ENCODE data around the gene HAVCR1.

The HAVCR1 gene

DNA sequence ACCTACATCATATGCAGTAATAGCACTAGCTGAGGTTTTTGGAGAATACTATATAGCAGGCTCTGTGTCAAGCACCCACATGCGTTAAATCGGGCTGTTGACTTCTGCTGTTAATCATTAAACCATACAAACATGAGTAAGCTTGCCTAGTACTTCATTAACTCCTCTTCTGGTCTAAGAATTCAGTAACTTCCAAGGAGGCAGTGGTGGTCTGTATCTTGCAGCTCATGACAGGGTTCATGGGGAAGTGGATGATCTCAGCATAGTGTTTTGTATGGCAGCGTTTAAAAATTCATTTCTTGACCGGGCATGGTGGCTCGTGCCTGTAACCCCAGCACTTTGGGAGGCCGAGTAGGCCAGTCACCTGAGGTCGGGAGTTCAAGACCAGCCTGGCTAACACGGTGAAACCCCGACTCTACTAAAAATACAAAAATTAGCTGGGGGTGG is at the start of gene HAVCR1:
TSS of gene HAVCR1 (minus strand) at position 24 of the 447 bp plus-strand sequence. CDS start 1,173 bp downstream, outside the sequence.
- H3K9me3 ChIP-seq (ENCODE audit: control insufficient read depth in 2 of 2, low read length in 2 of 2): no peaks in the 10 kb centered on the region
- no peaks in the 10 kb centered on the region for H3K36me3 ChIP-seq (ENCODE audit: control insufficient read depth in 2 of 2, insufficient read depth in 2 of 2, low read length in 2 of 2)
- H3K27me3 ChIP-seq (ENCODE audit: control insufficient read depth in 2 of 2, insufficient read depth in 2 of 2, low read length in 2 of 2): no peaks in the 10 kb centered on the region
- H3K4me3 ChIP-seq (ENCODE audit: low read length in 2 of 2): no peak within 1 kb of the TSS
- H3K27ac ChIP-seq (ENCODE audit: low read depth in 2 of 2, low read length in 2 of 2): peak within 1 kb of the TSS; percentile 3 to 78
- peak within 1 kb of the TSS in 1 of 2 donors; percentile 12 for H3K9ac ChIP-seq (ENCODE audit: low read depth in 1 of 2, low read length in 2 of 2)
- H3K4me1 ChIP-seq (ENCODE audit: control insufficient read depth in 2 of 2, insufficient read depth in 2 of 2, low read length in 2 of 2): peaks cover 2 to 23% of the 10 kb centered on the region in 2 donors

DNA sequence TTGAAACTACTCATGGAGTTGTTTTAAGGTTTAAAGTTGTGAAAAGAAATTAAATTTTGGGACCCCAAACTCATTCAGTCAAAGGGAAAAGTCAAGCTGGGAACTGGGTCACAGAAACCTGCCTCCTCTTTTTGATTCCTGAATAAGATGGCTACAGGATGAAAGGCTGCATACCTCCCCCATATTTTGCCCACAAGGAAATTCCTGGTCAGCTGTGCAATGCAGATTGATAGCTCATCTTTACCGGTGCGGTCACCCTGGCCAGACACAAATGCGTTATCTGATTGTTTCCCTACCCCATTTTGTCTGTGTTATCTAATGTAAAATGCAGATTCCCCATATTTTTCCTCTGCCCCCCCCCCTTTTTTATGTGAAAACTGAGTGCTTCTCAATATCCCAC is 48.6 kb upstream of the HAVCR1 start:
- Histone ChIP-seq H3K4me1 (ENCODE audit: control insufficient read depth in 2 of 2, insufficient read depth in 2 of 2, low read length in 2 of 2) (no peaks in the 10 kb centered on the region), H3K36me3 (ENCODE audit: control insufficient read depth in 2 of 2, insufficient read depth in 2 of 2, low read length in 2 of 2) (no peaks in the 10 kb centered on the region), H3K27me3 (ENCODE audit: control insufficient read depth in 2 of 2, insufficient read depth in 2 of 2, low read length in 2 of 2) (no peaks in the 10 kb centered on the region), H3K9me3 (ENCODE audit: control insufficient read depth in 2 of 2, low read length in 2 of 2) (no peaks in the 10 kb centered on the region), H3K4me3 (ENCODE audit: low read length in 2 of 2) (no peak overlapping the region), H3K27ac (ENCODE audit: low read depth in 2 of 2, low read length in 2 of 2) (peak overlapping the region in 1 of 2 donors; percentile 29), H3K9ac (ENCODE audit: low read depth in 1 of 2, low read length in 2 of 2) (no peak overlapping the region)

DNA sequence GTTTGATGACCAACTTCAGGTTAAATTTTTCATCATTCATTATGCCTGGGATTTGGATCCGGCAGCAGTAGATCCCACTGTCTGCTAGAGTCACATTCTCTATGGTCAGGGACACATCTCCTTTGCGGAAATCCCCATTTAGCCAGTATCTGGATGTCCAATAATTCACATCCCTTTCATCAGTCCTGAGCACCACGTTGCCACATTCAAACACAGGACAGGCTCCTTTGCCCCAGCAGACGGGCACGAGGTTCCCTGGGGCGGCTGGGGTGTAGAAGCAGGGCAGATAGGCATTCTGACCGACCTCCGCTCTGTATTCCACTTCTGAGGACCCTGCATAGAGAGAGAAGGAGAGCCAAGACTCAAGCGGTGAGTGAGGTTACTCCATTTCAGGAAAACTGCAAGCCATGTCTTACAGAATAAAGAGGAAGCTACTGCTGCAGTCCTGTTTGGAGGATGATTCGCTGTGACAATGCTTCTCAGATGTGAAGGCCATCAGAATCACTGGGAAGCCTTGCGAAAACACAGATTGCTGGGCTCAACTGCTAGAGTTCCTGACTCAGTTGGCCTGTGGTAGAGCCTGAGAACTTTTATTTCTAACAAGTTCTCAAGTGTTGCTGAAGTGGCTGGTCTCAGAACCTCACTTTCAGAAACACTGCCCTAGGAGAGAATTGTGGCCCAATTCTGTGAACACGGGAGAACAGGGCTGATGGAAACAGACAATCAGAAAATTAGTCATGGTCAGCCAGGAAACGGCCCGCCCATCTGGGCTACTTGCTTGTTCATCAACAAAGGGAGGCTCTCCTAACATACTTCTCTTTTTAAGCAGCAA is 47.9 kb upstream of the HAVCR1 start:
- Histone ChIP-seq H3K9ac (ENCODE audit: low read depth in 1 of 2, low read length in 2 of 2) (no peak overlapping the region), H3K27ac (ENCODE audit: low read depth in 2 of 2, low read length in 2 of 2) (peak overlapping the region in 1 of 2 donors; percentile 29)

DNA sequence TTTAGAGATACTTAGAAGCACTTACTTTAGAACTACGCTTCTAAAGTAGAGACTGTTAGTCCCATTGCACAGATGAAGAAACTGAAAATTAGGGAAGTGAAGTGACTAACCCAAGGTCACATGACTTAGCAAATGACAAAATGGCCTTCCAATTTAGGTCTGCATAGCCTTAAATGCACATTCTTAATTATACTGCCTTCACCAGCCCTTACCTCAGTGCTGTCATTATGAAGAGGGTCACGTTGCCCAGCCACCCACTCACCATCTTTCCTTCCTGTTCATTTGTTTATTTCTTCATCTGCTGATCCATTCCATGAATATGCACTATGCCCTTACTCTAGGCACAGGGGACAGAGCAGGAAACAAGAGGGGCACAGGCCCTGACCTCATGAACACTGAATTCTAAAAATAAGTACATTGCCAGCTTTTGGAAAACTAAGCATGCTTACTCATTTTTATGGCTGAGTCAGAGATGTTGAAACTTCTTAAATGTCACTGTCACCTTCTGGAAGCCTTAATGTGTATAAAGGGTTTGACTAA is 41.3 kb upstream of the HAVCR1 start:
- no peak overlapping the region for H3K4me3 ChIP-seq (ENCODE audit: low read length in 2 of 2)
- H3K9ac ChIP-seq (ENCODE audit: low read depth in 1 of 2, low read length in 2 of 2): no peak overlapping the region
- H3K27ac ChIP-seq (ENCODE audit: low read depth in 2 of 2, low read length in 2 of 2): no peak overlapping the region
- H3K36me3 ChIP-seq (ENCODE audit: control insufficient read depth in 2 of 2, insufficient read depth in 2 of 2, low read length in 2 of 2): no peaks in the 10 kb centered on the region
- no peaks in the 10 kb centered on the region for H3K9me3 ChIP-seq (ENCODE audit: control insufficient read depth in 2 of 2, low read length in 2 of 2)
- no peaks in the 10 kb centered on the region for H3K4me1 ChIP-seq (ENCODE audit: control insufficient read depth in 2 of 2, insufficient read depth in 2 of 2, low read length in 2 of 2)
- H3K27me3 ChIP-seq (ENCODE audit: control insufficient read depth in 2 of 2, insufficient read depth in 2 of 2, low read length in 2 of 2): no peaks in the 10 kb centered on the region

More for the DNA sequence above, 47.9 kb upstream of the HAVCR1 start:
- H3K9me3 ChIP-seq (ENCODE audit: control insufficient read depth in 2 of 2, low read length in 2 of 2): no peaks in the 10 kb centered on the region
- no peaks in the 10 kb centered on the region for H3K27me3 ChIP-seq (ENCODE audit: control insufficient read depth in 2 of 2, insufficient read depth in 2 of 2, low read length in 2 of 2)
- no peaks in the 10 kb centered on the region for H3K36me3 ChIP-seq (ENCODE audit: control insufficient read depth in 2 of 2, insufficient read depth in 2 of 2, low read length in 2 of 2)
- H3K4me3 ChIP-seq (ENCODE audit: low read length in 2 of 2): no peak overlapping the region
- H3K4me1 ChIP-seq (ENCODE audit: control insufficient read depth in 2 of 2, insufficient read depth in 2 of 2, low read length in 2 of 2): no peaks in the 10 kb centered on the region

DNA sequence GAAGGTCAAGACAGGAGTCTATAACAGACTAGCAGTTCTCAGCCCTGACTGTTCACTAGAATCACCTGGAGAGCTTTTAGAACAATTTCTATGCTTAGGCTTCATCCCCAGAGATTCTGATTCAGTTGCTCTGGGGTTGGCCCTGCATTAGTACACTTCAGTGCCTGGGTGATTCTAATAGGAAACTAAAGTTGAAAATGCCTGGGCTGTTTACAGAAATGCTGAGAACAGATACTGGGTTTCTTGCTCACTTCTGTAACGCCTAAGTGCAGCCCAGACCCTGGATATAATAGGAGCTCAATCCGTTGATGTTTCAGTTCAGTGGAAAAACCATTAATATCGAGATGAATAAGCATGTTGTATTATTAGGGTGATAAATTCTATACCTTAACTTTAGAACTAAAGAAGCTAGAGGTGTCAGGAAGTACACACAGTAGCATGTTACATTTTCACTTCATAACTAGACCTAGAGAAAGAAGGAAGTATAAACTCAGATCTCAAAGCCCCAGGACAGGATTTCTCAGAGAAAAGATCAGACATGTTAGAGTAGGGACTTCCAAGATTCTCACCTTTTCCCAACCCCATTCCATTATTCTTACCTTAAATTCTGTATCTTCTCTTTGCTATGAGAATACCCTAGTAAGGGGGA is 29.6 kb upstream of the HAVCR1 start:
- Histone ChIP-seq H3K9me3 (ENCODE audit: control insufficient read depth in 2 of 2, low read length in 2 of 2) (no peaks in the 10 kb centered on the region), H3K4me3 (ENCODE audit: low read length in 2 of 2) (no peak overlapping the region), H3K27ac (ENCODE audit: low read depth in 2 of 2, low read length in 2 of 2) (no peak overlapping the region), H3K4me1 (ENCODE audit: control insufficient read depth in 2 of 2, insufficient read depth in 2 of 2, low read length in 2 of 2) (no peaks in the 10 kb centered on the region), H3K9ac (ENCODE audit: low read depth in 1 of 2, low read length in 2 of 2) (no peak overlapping the region), H3K27me3 (ENCODE audit: control insufficient read depth in 2 of 2, insufficient read depth in 2 of 2, low read length in 2 of 2) (no peaks in the 10 kb centered on the region), H3K36me3 (ENCODE audit: control insufficient read depth in 2 of 2, insufficient read depth in 2 of 2, low read length in 2 of 2) (peaks cover 0 to 3% of the 10 kb centered on the region in 2 donors)

DNA sequence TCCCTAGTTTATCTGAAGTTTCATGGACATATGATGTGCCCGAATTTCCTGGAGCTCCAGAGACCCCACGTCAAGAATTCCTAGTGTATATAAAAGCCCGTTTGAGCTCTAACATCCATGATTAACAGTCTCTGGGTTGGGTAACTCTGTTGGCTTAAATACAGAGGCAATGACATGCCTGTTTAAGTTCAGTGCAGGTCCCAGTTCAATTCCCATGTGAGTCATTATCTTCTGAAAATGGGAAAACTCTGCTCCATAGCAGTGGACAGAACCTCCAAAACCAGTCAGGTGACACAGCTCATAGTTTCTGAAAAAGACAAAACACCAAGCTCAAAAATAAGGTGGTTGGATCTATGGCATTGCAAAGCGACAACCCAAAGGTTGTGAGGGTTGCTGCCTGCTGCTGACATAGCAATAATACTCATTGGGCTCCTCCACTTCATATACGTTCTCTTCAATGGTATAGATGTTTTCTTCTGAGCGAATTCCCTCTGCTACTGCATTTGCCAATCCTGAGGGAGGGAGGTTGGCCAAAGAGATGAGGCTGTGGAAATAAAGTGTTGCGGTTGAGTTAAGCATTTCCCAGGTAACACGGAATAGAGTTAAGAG is 27.9 kb upstream of the HAVCR1 start:
- no peak overlapping the region for H3K4me3 ChIP-seq (ENCODE audit: low read length in 2 of 2)
- H3K4me1 ChIP-seq (ENCODE audit: control insufficient read depth in 2 of 2, insufficient read depth in 2 of 2, low read length in 2 of 2): no peaks in the 10 kb centered on the region
- H3K9ac ChIP-seq (ENCODE audit: low read depth in 1 of 2, low read length in 2 of 2): no peak overlapping the region
- H3K36me3 ChIP-seq (ENCODE audit: control insufficient read depth in 2 of 2, insufficient read depth in 2 of 2, low read length in 2 of 2): peaks cover 0 to 3% of the 10 kb centered on the region in 2 donors
- no peaks in the 10 kb centered on the region for H3K9me3 ChIP-seq (ENCODE audit: control insufficient read depth in 2 of 2, low read length in 2 of 2)
- no peaks in the 10 kb centered on the region for H3K27me3 ChIP-seq (ENCODE audit: control insufficient read depth in 2 of 2, insufficient read depth in 2 of 2, low read length in 2 of 2)
- H3K27ac ChIP-seq (ENCODE audit: low read depth in 2 of 2, low read length in 2 of 2): no peak overlapping the region

DNA sequence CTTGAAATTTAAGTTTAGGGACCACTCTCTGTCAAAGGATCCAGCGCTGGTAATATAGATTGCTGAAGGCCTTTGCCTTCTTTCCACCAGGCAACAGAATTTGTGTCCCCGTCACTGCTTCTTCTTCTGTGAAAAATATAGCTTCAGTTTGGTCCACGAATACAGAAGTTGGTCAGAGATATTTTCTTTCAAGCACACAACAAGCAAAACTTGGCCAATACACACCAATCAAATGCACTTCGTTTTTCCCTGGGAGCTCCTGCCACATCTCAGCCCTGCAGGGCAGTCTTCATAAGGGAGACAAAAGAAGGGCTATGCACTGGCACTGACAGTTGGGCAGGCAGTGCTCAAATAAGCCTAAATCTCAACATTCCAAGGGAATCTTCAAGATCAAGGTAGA is 27.0 kb upstream of the HAVCR1 start:
- no peak overlapping the region for H3K9ac ChIP-seq (ENCODE audit: low read depth in 1 of 2, low read length in 2 of 2)
- H3K27ac ChIP-seq (ENCODE audit: low read depth in 2 of 2, low read length in 2 of 2): no peak overlapping the region
- no peak overlapping the region for H3K4me3 ChIP-seq (ENCODE audit: low read length in 2 of 2)
- H3K36me3 ChIP-seq (ENCODE audit: control insufficient read depth in 2 of 2, insufficient read depth in 2 of 2, low read length in 2 of 2): peaks cover 0 to 3% of the 10 kb centered on the region in 2 donors
- no peaks in the 10 kb centered on the region for H3K9me3 ChIP-seq (ENCODE audit: control insufficient read depth in 2 of 2, low read length in 2 of 2)
- no peaks in the 10 kb centered on the region for H3K27me3 ChIP-seq (ENCODE audit: control insufficient read depth in 2 of 2, insufficient read depth in 2 of 2, low read length in 2 of 2)
- H3K4me1 ChIP-seq (ENCODE audit: control insufficient read depth in 2 of 2, insufficient read depth in 2 of 2, low read length in 2 of 2): no peaks in the 10 kb centered on the region

DNA sequence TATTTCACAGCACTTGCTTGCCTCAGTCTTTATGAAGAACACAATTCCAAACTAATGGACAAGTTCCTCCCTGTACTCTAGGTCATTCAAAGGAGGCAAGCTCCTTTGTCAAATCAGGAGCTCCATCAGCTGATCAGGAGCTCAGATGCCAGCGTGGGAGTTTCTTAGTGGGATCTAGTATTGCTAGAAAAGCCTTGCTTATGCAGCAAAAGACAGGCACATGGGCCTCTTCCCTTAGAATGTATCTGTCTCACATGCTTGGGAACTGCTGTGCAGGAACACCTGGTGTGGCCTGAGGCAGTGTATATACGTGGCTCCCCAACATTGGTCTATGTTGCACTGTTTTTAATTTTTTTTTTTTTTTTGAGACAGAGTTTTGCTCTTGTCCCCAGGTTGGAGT is 21.4 kb upstream of the HAVCR1 start:
- Histone ChIP-seq H3K9ac (ENCODE audit: low read depth in 1 of 2, low read length in 2 of 2) (no peak overlapping the region), H3K27ac (ENCODE audit: low read depth in 2 of 2, low read length in 2 of 2) (no peak overlapping the region), H3K9me3 (ENCODE audit: control insufficient read depth in 2 of 2, low read length in 2 of 2) (no peaks in the 10 kb centered on the region), H3K27me3 (ENCODE audit: control insufficient read depth in 2 of 2, insufficient read depth in 2 of 2, low read length in 2 of 2) (no peaks in the 10 kb centered on the region), H3K36me3 (ENCODE audit: control insufficient read depth in 2 of 2, insufficient read depth in 2 of 2, low read length in 2 of 2) (no peaks in the 10 kb centered on the region), H3K4me3 (ENCODE audit: low read length in 2 of 2) (no peak overlapping the region), H3K4me1 (ENCODE audit: control insufficient read depth in 2 of 2, insufficient read depth in 2 of 2, low read length in 2 of 2) (no peaks in the 10 kb centered on the region)

DNA sequence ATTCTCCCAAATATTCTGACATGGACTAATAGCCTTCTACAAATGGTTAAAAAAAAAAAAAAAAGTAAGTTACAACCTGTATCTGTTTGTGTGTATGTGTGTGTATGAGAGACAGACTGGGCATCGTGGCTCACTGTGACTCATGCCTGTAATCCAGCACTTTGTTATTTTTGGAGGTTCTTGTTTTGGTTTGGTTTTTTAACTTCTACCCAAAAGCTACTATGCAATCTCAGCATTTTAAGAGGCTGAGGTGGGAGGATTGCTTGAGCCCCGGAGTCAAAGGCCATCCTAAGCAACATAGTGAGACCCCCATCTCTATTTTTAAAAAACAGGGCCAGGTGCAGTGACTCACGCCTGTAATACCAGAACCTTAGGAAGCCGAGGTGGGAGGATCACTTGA is 17.6 kb upstream of the HAVCR1 start:
- Histone ChIP-seq H3K4me3 (ENCODE audit: low read length in 2 of 2) (no peak overlapping the region), H3K4me1 (ENCODE audit: control insufficient read depth in 2 of 2, insufficient read depth in 2 of 2, low read length in 2 of 2) (no peaks in the 10 kb centered on the region), H3K9ac (ENCODE audit: low read depth in 1 of 2, low read length in 2 of 2) (no peak overlapping the region), H3K27ac (ENCODE audit: low read depth in 2 of 2, low read length in 2 of 2) (no peak overlapping the region), H3K9me3 (ENCODE audit: control insufficient read depth in 2 of 2, low read length in 2 of 2) (no peaks in the 10 kb centered on the region), H3K27me3 (ENCODE audit: control insufficient read depth in 2 of 2, insufficient read depth in 2 of 2, low read length in 2 of 2) (no peaks in the 10 kb centered on the region), H3K36me3 (ENCODE audit: control insufficient read depth in 2 of 2, insufficient read depth in 2 of 2, low read length in 2 of 2) (no peaks in the 10 kb centered on the region)

DNA sequence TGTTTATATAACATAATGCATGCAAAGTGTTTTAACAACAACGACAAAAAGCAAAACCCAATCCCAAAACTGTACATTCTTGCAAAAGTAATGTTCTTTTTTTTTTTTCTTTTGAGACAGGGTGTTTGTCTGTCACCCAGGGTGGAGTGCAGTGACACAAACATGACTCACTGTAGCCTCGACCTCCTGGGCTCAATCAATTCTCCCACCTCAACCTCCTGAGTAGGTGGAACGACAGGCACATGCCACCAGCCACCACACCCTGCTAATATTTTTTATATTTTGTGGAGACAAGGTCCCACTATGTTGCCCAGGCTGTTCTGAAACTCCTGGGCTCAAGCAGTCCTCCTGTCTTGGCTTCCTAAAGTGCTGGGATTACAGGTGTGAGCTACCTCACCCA is 13.6 kb upstream of the HAVCR1 start:
- Histone ChIP-seq H3K27me3 (ENCODE audit: control insufficient read depth in 2 of 2, insufficient read depth in 2 of 2, low read length in 2 of 2) (no peaks in the 10 kb centered on the region), H3K27ac (ENCODE audit: low read depth in 2 of 2, low read length in 2 of 2) (no peak overlapping the region), H3K9me3 (ENCODE audit: control insufficient read depth in 2 of 2, low read length in 2 of 2) (no peaks in the 10 kb centered on the region), H3K4me3 (ENCODE audit: low read length in 2 of 2) (no peak overlapping the region), H3K36me3 (ENCODE audit: control insufficient read depth in 2 of 2, insufficient read depth in 2 of 2, low read length in 2 of 2) (no peaks in the 10 kb centered on the region), H3K9ac (ENCODE audit: low read depth in 1 of 2, low read length in 2 of 2) (no peak overlapping the region), H3K4me1 (ENCODE audit: control insufficient read depth in 2 of 2, insufficient read depth in 2 of 2, low read length in 2 of 2) (no peaks in the 10 kb centered on the region)
